Fibroblast of lung (primary cell): ENCODE results near the gene SPECC1L. TPM values are rescaled to one million over a fixed set of nuclear protein-coding genes. Genes with fewer than 3 reads are reported as not detected.

Experiments used
- DNase-seq, 2 donors: peaks; one replicate each; pipeline versions ENCODE4 v3.0.0 to v3.0.0-alpha.2; 2010; ENCODE audit warnings: low read depth in 2 of 2
- H2AFZ ChIP-seq: 2 replicates; pipeline ENCODE4 v1.5.1; 2012; ENCODE audit warnings: low read length, control low read depth, inconsistent platforms
- H3K27ac ChIP-seq: 2 replicates; pipeline ENCODE4 v1.5.1; 2011; ENCODE audit warnings: low read length, control low read depth; ENCODE audit not compliant: insufficient read depth
- H3K27me3 ChIP-seq: 2 replicates; pipeline ENCODE4 v1.5.1; 2011; ENCODE audit warnings: mild to moderate bottlenecking, low read length; ENCODE audit not compliant: control insufficient read depth, insufficient read depth
- H3K36me3 ChIP-seq: 2 replicates; pipeline ENCODE4 v1.5.1; 2011; ENCODE audit warnings: low read length; ENCODE audit not compliant: control insufficient read depth, insufficient read depth
- H3K4me1 ChIP-seq: 2 replicates; pipeline ENCODE4 v1.5.1; 2011; ENCODE audit warnings: low read length; ENCODE audit not compliant: control insufficient read depth, insufficient read depth; ENCODE audit errors: extremely low read depth
- H3K4me2 ChIP-seq: 2 replicates; pipeline ENCODE4 v1.5.1; 2011; ENCODE audit warnings: low read length, control low read depth; ENCODE audit not compliant: insufficient read depth; ENCODE audit errors: extremely low read depth
- H3K4me3 ChIP-seq, 4 experiments: fragments of 200-600 bp in 1 of 4; sonication (generic) in 1 of 4; replicated peaks in 1 of 4; 2 replicates each; pipeline ENCODE4 v1.5.1; 2011 to 2016; ENCODE audit warnings: low read length in 4 of 4, low read depth in 3 of 4, mild to moderate bottlenecking in 3 of 4, control low read depth in 2 of 4, inconsistent platforms in 1 of 4, mixed read lengths in 1 of 4; ENCODE audit not compliant: insufficient read depth in 1 of 4; ENCODE audit errors: control extremely low read depth in 1 of 4
- H3K79me2 ChIP-seq: 2 replicates; pipeline ENCODE4 v1.5.1; 2012; ENCODE audit warnings: mild to moderate bottlenecking, low read length, inconsistent platforms; ENCODE audit not compliant: control insufficient read depth, insufficient read depth
- H3K9ac ChIP-seq: 2 replicates; pipeline ENCODE4 v1.5.1; 2011; ENCODE audit warnings: mild to moderate bottlenecking, low read length, control low read depth; ENCODE audit not compliant: insufficient read depth
- H3K9me3 ChIP-seq: 2 replicates; pipeline ENCODE4 v1.5.1; 2012; ENCODE audit warnings: low read depth, low read length; ENCODE audit not compliant: control insufficient read depth, insufficient read depth
- H4K20me1 ChIP-seq: 2 replicates; pipeline ENCODE4 v1.5.1; 2011; ENCODE audit warnings: low read length; ENCODE audit not compliant: control insufficient read depth, insufficient read depth; ENCODE audit errors: extremely low read depth
- EZH2 ChIP-seq: IDR thresholded peaks from 2 replicates; pipeline ENCODE4 v1.5.1; 2012; ENCODE audit warnings: low read length, control low read depth, mild to moderate bottlenecking; ENCODE audit errors: missing control alignments
- polyA plus RNA-seq, 2 donors: library from polyadenylated mRNA; depleted of rRNA in 1 of 2; stranded (reverse) in 1 of 2; unstranded in 1 of 2; fragments of >200 nt; gene quantifications; 2 replicates each; pipeline ENCODE4 v1.2.1, GENCODE V29; 2011 to 2012; ENCODE audit warnings: missing spikeins in 1 of 2
- total RNA-seq: library from RNA; depleted of rRNA; stranded (reverse); fragments of >200 nt; gene quantifications from 2 replicates; pipeline ENCODE4 v1.2.1, GENCODE V29; 2014
- TF ChIP-seq, protein P1 (sequence below), 2 donors: IDR thresholded peaks in 1 of 2; conservative IDR thresholded peaks in 1 of 2; 1 replicate in 1 of 2; 2 replicates in 1 of 2; pipeline ENCODE4 v1.5.1; 2011 to 2012; ENCODE audit warnings: low read length in 2 of 2, control low read depth in 1 of 2, inconsistent platforms in 1 of 2, low read depth in 1 of 2, mild to moderate bottlenecking in 1 of 2

The SPECC1L gene
- total and polyA plus RNA-seq, 2 donors (not counting 1 experiment from before 2014, with no cell fraction given) = 40.3 to 46.2 TPM

DNA sequence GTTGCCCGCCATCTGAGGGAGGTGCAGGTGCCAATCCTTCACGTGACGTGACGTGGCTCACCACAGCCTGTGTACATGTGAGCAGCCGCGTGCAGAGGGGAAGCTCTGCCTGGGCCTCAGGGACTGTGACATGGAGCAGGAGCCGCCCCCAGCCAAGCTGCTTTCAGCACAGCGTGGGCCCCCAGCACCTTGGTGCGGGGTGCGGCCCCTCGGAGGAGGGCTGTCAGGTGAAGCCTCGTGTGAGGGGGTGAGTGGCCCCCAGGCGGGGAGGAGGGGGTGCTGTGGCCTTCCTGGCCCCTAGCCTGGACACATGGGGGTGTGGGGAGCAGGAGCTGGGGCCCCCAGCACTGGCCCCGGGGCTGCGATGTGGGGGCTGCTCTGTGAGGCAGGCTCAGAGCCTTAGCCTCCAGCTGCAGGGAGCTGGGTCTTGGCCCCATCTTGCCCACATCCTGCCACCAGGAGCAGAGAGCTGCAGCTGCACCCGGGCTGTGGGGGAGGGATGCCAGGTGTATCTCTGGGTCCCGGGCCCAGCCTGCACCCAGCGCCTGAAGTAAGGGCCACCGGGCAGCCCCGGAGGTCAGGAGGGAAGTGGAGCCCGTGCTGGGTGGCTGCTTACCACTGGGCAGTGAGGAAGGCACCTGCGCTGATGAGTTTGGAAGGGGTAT is 157.0 kb downstream of the SPECC1L start, which contains the start of gene ADORA2A:
TSS of gene ADORA2A (plus strand) at position 100 of the 665 bp plus-strand sequence. CDS start 5,806 bp downstream, outside the sequence.
- Histone ChIP-seq H3K4me2 (no peak within 1 kb of the TSS), H3K4me1 (no peaks in the 10 kb centered on the region), H3K4me3 (no peak within 1 kb of the TSS), H3K27me3 (peaks cover 18% of the 10 kb centered on the region), H3K9ac (no peak within 1 kb of the TSS), H3K9me3 (no peaks in the 10 kb centered on the region), H3K36me3 (no peaks in the 10 kb centered on the region), H4K20me1 (peaks cover 2% of the 10 kb centered on the region), H3K27ac (no peak within 1 kb of the TSS), H2AFZ (no peak within 1 kb of the TSS), H3K79me2 (no peaks in the 10 kb centered on the region)
- TF ChIP-seq, protein P1, sequence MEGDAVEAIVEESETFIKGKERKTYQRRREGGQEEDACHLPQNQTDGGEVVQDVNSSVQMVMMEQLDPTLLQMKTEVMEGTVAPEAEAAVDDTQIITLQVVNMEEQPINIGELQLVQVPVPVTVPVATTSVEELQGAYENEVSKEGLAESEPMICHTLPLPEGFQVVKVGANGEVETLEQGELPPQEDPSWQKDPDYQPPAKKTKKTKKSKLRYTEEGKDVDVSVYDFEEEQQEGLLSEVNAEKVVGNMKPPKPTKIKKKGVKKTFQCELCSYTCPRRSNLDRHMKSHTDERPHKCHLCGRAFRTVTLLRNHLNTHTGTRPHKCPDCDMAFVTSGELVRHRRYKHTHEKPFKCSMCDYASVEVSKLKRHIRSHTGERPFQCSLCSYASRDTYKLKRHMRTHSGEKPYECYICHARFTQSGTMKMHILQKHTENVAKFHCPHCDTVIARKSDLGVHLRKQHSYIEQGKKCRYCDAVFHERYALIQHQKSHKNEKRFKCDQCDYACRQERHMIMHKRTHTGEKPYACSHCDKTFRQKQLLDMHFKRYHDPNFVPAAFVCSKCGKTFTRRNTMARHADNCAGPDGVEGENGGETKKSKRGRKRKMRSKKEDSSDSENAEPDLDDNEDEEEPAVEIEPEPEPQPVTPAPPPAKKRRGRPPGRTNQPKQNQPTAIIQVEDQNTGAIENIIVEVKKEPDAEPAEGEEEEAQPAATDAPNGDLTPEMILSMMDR (conservative IDR thresholded peaks at IDR 0.05 in 1 of 2, IDR thresholded peaks at IDR 0.05 in 1 of 2; ENCODE audit: low read depth in 1 of 2, low read length in 2 of 2) = no peak
- no peak for TF ChIP-seq EZH2
- DNase-seq = no peak

DNA sequence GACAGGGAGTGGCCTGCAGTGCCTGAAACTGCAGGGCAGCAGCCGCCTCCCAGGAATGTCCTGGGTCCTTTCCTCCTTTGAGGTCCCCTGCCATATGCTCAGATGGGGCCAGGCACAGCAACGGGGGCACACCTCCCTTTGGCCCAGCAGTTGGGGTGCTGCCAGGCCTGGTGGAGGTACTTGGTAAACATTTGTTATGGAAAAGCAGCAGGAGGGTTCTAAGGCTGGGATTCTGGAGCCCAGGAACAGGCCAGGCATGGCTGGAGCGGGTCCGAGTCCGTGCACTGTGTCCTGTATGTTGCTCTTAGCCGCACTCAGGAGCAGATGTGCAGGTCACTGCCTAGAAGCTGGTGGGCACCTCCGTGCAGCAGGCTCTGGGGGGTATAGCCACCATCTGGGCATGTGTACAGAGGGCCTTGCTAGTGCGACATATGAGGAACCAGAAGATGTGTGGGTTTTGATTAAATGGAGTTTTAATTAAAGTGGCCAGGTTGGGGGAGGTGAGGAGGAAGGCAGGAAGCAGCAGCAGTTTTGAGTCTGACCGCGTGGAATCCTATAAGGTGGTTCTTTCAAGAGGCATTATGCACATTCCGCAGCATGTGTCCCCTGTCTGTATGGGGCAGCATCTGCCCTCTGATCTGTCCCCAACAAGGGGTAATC is 158.2 kb downstream of the SPECC1L start:
- H3K4me1 ChIP-seq = peaks cover under 1% of the 10 kb centered on the region
- TF ChIP-seq, protein P1 (conservative IDR thresholded peaks at IDR 0.05 in 1 of 2, IDR thresholded peaks at IDR 0.05 in 1 of 2; ENCODE audit: low read depth in 1 of 2, low read length in 2 of 2) = no peak
- TF ChIP-seq EZH2 = no peak
- no peaks in the 10 kb centered on the region for H3K9me3 ChIP-seq
- H3K4me3 ChIP-seq = no peak overlapping the region
- no peaks in the 10 kb centered on the region for H3K36me3 ChIP-seq
- H3K27ac ChIP-seq = no peak overlapping the region
- no peak overlapping the region for H3K4me2 ChIP-seq
- H3K79me2 ChIP-seq = no peaks in the 10 kb centered on the region
- H3K9ac ChIP-seq = no peak overlapping the region
- no peak for DNase-seq
- no peak overlapping the region for H2AFZ ChIP-seq
- H4K20me1 ChIP-seq = peaks cover 2% of the 10 kb centered on the region
- H3K27me3 ChIP-seq = peaks cover 18% of the 10 kb centered on the region
